ENCODE measurements around the gene CYP3A7. TPM values are rescaled to one million over a fixed set of nuclear protein-coding genes. Genes with fewer than 3 reads are reported as not detected.
A peak's percentile ranks its signal among the peaks of the same experiment; 100 is the strongest.

CYP3A7 gene
- total and polyA plus RNA-seq, 2 of the 13 experiments (the other 11 are each of a cell fraction or from before 2014, with no cell fraction given) = 5.8 to 6.4 TPM

DNA sequence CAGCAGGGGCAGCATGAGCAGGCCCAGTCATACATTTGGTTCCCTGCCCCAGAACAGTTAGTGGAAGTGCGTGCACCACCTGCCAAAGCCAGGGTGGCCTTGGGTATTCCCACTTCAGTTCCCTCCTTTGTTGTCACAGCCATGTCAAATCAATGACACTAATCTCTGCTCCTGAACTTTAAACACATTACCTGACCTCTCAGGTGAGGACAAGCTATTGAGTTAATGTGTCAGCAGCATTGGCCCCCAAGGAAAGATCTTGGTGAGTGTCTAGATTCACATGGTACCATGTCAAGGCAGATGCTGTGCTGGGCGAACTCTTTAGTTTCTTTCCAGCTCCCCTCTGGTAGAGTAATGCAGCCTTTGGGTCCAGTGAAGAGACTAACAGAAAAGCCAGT, 57.3 kb downstream of the CYP3A7 start (continued):
- TF ChIP-seq, protein P1, sequence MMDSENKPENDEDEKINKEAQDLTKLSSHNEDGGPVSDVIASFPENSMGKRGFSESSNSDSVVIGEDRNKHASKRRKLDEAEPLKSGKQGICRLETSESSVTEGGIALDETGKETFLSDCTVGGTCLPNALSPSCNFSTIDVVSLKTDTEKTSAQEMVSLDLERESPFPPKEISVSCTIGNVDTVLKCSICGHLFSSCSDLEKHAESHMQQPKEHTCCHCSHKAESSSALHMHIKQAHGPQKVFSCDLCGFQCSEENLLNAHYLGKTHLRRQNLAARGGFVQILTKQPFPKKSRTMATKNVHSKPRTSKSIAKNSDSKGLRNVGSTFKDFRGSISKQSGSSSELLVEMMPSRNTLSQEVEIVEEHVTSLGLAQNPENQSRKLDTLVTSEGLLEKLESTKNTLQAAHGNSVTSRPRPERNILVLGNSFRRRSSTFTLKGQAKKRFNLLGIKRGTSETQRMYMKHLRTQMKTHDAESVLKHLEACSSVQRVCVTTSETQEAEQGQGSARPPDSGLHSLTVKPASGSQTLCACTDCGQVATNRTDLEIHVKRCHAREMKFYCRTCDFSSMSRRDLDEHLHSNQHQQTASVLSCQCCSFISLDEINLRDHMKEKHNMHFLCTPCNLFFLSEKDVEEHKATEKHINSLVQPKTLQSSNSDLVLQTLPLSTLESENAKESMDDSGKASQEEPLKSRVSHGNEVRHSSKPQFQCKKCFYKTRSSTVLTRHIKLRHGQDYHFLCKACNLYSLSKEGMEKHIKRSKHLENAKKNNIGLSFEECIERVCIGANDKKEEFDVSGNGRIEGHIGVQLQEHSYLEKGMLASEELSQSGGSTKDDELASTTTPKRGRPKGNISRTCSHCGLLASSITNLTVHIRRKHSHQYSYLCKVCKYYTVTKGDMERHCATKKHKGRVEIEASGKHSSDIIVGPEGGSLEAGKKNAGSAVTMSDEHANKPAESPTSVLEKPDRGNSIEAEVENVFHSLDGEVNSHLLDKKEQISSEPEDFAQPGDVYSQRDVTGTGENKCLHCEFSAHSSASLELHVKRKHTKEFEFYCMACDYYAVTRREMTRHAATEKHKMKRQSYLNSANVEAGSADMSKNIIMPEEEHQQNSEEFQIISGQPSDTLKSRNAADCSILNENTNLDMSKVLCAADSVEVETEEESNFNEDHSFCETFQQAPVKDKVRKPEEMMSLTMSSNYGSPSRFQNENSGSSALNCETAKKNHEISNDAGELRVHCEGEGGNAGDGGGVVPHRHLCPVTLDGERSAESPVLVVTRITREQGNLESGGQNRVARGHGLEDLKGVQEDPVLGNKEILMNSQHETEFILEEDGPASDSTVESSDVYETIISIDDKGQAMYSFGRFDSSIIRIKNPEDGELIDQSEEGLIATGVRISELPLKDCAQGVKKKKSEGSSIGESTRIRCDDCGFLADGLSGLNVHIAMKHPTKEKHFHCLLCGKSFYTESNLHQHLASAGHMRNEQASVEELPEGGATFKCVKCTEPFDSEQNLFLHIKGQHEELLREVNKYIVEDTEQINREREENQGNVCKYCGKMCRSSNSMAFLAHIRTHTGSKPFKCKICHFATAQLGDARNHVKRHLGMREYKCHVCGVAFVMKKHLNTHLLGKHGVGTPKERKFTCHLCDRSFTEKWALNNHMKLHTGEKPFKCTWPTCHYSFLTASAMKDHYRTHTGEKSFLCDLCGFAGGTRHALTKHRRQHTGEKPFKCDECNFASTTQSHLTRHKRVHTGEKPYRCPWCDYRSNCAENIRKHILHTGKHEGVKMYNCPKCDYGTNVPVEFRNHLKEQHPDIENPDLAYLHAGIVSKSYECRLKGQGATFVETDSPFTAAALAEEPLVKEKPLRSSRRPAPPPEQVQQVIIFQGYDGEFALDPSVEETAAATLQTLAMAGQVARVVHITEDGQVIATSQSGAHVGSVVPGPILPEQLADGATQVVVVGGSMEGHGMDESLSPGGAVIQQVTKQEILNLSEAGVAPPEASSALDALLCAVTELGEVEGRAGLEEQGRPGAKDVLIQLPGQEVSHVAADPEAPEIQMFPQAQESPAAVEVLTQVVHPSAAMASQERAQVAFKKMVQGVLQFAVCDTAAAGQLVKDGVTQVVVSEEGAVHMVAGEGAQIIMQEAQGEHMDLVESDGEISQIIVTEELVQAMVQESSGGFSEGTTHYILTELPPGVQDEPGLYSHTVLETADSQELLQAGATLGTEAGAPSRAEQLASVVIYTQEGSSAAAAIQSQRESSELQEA (CRISPR knock-in tag; IDR thresholded peaks at IDR 0.05; ENCODE audit: not compliant biosample characterization) = peak; percentile 35
- TF ChIP-seq, protein P2, sequence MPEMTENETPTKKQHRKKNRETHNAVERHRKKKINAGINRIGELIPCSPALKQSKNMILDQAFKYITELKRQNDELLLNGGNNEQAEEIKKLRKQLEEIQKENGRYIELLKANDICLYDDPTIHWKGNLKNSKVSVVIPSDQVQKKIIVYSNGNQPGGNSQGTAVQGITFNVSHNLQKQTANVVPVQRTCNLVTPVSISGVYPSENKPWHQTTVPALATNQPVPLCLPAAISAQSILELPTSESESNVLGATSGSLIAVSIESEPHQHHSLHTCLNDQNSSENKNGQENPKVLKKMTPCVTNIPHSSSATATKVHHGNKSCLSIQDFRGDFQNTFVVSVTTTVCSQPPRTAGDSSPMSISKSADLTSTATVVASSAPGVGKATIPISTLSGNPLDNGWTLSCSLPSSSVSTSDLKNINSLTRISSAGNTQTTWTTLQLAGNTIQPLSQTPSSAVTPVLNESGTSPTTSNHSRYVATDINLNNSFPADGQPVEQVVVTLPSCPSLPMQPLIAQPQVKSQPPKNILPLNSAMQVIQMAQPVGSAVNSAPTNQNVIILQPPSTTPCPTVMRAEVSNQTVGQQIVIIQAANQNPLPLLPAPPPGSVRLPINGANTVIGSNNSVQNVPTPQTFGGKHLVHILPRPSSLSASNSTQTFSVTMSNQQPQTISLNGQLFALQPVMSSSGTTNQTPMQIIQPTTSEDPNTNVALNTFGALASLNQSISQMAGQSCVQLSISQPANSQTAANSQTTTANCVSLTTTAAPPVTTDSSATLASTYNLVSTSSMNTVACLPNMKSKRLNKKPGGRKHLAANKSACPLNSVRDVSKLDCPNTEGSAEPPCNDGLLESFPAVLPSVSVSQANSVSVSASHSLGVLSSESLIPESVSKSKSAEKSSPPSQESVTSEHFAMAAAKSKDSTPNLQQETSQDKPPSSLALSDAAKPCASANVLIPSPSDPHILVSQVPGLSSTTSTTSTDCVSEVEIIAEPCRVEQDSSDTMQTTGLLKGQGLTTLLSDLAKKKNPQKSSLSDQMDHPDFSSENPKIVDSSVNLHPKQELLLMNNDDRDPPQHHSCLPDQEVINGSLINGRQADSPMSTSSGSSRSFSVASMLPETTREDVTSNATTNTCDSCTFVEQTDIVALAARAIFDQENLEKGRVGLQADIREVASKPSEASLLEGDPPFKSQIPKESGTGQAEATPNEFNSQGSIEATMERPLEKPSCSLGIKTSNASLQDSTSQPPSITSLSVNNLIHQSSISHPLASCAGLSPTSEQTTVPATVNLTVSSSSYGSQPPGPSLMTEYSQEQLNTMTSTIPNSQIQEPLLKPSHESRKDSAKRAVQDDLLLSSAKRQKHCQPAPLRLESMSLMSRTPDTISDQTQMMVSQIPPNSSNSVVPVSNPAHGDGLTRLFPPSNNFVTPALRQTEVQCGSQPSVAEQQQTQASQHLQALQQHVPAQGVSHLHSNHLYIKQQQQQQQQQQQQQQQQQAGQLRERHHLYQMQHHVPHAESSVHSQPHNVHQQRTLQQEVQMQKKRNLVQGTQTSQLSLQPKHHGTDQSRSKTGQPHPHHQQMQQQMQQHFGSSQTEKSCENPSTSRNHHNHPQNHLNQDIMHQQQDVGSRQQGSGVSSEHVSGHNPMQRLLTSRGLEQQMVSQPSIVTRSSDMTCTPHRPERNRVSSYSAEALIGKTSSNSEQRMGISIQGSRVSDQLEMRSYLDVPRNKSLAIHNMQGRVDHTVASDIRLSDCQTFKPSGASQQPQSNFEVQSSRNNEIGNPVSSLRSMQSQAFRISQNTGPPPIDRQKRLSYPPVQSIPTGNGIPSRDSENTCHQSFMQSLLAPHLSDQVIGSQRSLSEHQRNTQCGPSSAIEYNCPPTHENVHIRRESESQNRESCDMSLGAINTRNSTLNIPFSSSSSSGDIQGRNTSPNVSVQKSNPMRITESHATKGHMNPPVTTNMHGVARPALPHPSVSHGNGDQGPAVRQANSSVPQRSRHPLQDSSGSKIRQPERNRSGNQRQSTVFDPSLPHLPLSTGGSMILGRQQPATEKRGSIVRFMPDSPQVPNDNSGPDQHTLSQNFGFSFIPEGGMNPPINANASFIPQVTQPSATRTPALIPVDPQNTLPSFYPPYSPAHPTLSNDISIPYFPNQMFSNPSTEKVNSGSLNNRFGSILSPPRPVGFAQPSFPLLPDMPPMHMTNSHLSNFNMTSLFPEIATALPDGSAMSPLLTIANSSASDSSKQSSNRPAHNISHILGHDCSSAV (CRISPR knock-in tag; IDR thresholded peaks at IDR 0.05; ENCODE audit: borderline replicate concordance) = no peak
- peak; percentile 72; the same call in 1 of the 2 replicates for TF ChIP-seq ZFP37 (CRISPR knock-in tag; IDR thresholded peaks at IDR 0.05; ENCODE audit: borderline replicate concordance)
- no peak for TF ChIP-seq ZNF772 (CRISPR knock-in tag; IDR thresholded peaks at IDR 0.05)
- no peak for TF ChIP-seq PLRG1 (conservative IDR thresholded peaks at IDR 0.05)
- no peak for TF ChIP-seq ZNF678 (CRISPR knock-in tag; IDR thresholded peaks at IDR 0.05)
- TF ChIP-seq KMT2B (CRISPR knock-in tag; IDR thresholded peaks at IDR 0.05) = no peak
- no peak for TF ChIP-seq HMGA1 (CRISPR knock-in tag; conservative IDR thresholded peaks at IDR 0.05)
- TF ChIP-seq KLF13 (CRISPR knock-in tag; IDR thresholded peaks at IDR 0.05) = no peak
- TF ChIP-seq PTBP1 (IDR thresholded peaks at IDR 0.05; ENCODE audit: low read depth, low read length, poor library complexity, severe bottlenecking) = no peak
- TF ChIP-seq ZNF83 (CRISPR knock-in tag; IDR thresholded peaks at IDR 0.05; ENCODE audit: borderline replicate concordance) = no peak
- no peak for TF ChIP-seq ZBTB1 (CRISPR knock-in tag; IDR thresholded peaks at IDR 0.05; ENCODE audit: borderline replicate concordance)
- TF ChIP-seq ZZZ3 (CRISPR knock-in tag; IDR thresholded peaks at IDR 0.05; ENCODE audit: borderline replicate concordance) = no peak
- no peak for TF ChIP-seq ZNF335 (CRISPR knock-in tag; IDR thresholded peaks at IDR 0.05)
- TF ChIP-seq, protein P3, sequence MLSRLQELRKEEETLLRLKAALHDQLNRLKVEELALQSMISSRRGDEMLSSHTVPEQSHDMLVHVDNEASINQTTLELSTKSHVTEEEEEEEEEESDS (CRISPR knock-in tag; IDR thresholded peaks at IDR 0.05; ENCODE audit: borderline replicate concordance) = no peak
